ENCODE measurements around the gene LARP1. TPM values are rescaled to one million over a fixed set of nuclear protein-coding genes. Genes with fewer than 3 reads are reported as not detected.
"Not testable (repeated sequence)": the region's sequence is repeated elsewhere in the genome, so short reads cannot be mapped to it uniquely, and the experiment has no call there.

LARP1 gene
- total and polyA plus RNA-seq, 4 experiments from 2014 or later, result 6.0 to 159 (median 90.3) TPM

DNA sequence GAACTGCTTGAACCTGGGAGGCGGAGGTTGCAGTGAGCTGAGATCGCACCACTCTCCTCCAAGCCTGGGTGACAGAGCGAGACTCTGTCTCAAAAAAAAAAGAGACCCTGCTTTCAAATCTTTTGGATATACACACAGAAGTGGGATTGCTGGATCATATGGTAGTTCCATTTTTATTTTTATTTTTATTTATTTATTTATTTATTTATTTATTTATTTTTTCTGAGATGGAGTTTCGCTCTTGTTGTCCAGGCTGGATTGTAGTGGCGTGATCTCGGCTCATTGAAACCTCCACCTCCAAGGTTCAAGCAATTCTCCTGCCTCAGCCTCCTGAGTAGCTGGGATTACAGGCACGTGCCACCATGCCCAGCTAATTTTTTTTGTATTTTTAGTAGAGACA, 19.8 kb upstream of the LARP1 start:
- H3K4me3 ChIP-seq (ENCODE audit: low read length in 2 of 2); H3K36me3 ChIP-seq (ENCODE audit: insufficient read depth, low read length); H3K9me3 Mint-ChIP-seq; H3K4me1 ChIP-seq (ENCODE audit: insufficient read depth, low read length); H3K4me3 Mint-ChIP-seq; POLR2A ChIA-PET (ENCODE audit: partially characterized antibody); CTCF ChIA-PET (ENCODE audit: partially characterized antibody); H3K36me3 Mint-ChIP-seq; H3K27ac Mint-ChIP-seq; H3K9me3 ChIP-seq (ENCODE audit: control insufficient read depth in 1 of 2, low read length in 2 of 2); H3K4me1 Mint-ChIP-seq; H3K27me3 ChIP-seq (ENCODE audit: insufficient read depth, low read length); H3K27me3 Mint-ChIP-seq; intact Hi-C loops (cut with micrococcal nuclease); H3K27ac ChIP-seq (ENCODE audit: low read depth, low read length); DNase-seq: not testable (repeated sequence)

DNA sequence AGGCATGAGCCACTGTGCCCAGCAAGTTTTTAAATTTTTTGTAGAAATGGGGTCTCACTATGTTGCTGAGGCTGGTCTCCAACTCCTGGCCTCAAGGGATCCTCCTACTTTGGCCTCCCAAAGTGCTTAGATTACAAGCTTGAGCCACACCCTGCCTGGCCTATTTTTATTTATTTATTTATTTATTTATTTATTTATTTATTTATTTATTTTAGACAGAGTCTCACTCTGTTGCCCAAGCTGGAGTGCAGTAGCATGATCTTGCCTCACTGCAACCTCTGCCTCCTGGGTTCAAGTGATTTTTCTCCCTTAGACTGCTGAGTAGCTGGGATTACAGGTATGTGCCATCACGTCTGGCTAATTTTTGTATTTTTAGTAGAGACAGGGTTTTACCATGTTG, 18.8 kb upstream of the LARP1 start:
- H3K9me3 ChIP-seq (ENCODE audit: control insufficient read depth in 1 of 2, low read length in 2 of 2); H3K4me1 ChIP-seq (ENCODE audit: insufficient read depth, low read length); H3K4me3 Mint-ChIP-seq; H3K36me3 Mint-ChIP-seq; H3K36me3 ChIP-seq (ENCODE audit: insufficient read depth, low read length); H3K27me3 ChIP-seq (ENCODE audit: insufficient read depth, low read length); POLR2A ChIA-PET (ENCODE audit: partially characterized antibody); CTCF ChIA-PET (ENCODE audit: partially characterized antibody); intact Hi-C loops (cut with micrococcal nuclease); H3K27me3 Mint-ChIP-seq; H3K27ac Mint-ChIP-seq; DNase-seq; H3K27ac ChIP-seq (ENCODE audit: low read depth, low read length); H3K4me1 Mint-ChIP-seq; H3K4me3 ChIP-seq (ENCODE audit: low read length in 2 of 2); H3K9me3 Mint-ChIP-seq: not testable (repeated sequence)

DNA sequence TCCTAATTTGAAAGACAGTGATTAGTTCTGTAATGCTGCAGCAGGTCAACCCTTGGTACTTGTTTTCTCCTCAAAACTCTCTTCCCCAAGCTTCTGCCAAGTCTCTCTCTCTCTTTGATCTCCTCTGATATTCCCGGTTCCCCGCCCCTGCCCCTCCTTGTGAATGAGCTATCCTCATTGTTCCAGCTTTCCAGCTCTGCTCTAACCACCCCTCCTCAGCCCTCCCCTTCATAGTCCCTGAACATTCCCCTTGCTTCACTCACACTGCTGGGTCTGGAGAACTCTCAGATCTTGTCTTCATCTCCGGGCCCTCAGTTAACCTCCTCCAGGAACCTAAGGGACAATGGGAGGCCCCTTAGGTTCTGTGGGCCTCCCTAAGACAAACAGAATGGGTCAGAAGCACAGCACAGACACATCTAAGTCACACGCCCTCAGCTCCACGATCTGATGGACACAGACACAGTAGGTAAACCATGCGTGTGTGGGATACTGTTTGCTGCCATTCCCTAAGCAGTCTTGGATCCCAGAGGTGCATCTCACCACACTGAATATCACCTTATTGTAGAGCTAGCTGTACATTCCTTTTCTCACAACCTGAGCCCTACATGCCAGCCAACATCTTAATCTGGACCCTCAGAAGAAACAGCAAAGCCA, 17.4 kb upstream of the LARP1 start:
- Histone ChIP-seq H3K27me3 (ENCODE audit: insufficient read depth, low read length) (no peaks in the 10 kb centered on the region), H3K27ac (ENCODE audit: low read depth, low read length) (no peak overlapping the region), H3K4me1 (ENCODE audit: insufficient read depth, low read length) (no peaks in the 10 kb centered on the region), H3K9me3 (ENCODE audit: control insufficient read depth in 1 of 2, low read length in 2 of 2) (no peaks in the 10 kb centered on the region), H3K36me3 (ENCODE audit: insufficient read depth, low read length) (no peaks in the 10 kb centered on the region), H3K4me3 (ENCODE audit: low read length in 2 of 2) (no peak overlapping the region)
- ChIA-PET CTCF (ENCODE audit: partially characterized antibody) (no interaction called here), POLR2A (ENCODE audit: partially characterized antibody) (no interaction called here)
- no peak overlapping the region for H3K27ac Mint-ChIP-seq
- H3K9me3 Mint-ChIP-seq, result no peaks in the 10 kb centered on the region
- H3K4me1 Mint-ChIP-seq, result no peaks in the 10 kb centered on the region
- peaks cover 0 to 1% of the 10 kb centered on the region in 2 donors for H3K27me3 Mint-ChIP-seq
- no peaks in the 10 kb centered on the region for H3K36me3 Mint-ChIP-seq
- no peak overlapping the region for H3K4me3 Mint-ChIP-seq
- no peak for DNase-seq
- intact Hi-C loops (cut with micrococcal nuclease), result no loop called here

DNA sequence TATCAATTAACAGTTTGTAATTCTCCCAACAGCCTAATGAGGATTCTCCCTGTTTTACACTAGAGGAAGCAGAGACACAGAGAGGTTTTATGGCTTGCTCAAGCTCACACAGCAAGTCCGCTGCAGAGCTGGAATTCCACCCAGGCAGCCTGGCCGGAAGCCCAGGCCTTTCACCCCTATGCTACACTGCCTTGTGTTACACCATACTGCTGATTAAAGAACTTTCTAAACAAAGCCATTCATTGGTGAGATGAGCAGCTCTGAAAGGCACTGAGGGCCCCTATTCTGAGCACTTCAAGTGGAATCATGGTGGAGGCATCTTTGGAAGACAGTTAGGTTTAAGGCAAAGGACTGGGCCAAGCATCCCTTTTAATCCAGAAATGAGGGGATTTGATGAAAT, 14.7 kb upstream of the LARP1 start:
- H3K27ac Mint-ChIP-seq, result no peak overlapping the region

DNA sequence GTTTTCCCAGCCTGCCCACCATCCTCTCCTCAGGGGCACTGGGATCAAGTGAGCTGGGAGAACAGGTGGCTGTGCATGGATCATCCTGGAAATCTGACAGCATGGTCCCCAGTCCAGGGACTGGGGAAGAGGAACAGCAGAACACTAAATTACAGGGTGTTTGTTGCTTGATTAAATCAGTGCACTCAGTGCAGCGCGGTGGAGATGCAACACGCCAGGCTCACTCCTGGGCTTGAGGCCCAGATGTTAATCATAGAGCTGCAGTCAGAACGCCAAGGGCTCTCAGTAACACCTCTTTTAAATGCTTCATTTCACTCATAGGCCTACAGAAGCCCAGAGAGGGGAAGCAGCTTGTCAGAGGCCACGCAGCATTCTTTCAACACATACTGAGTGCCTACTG, 14.2 kb upstream of the LARP1 start:
- Mint-ChIP-seq H3K4me1 (no peaks in the 10 kb centered on the region), H3K27me3 (peaks cover 0 to 1% of the 10 kb centered on the region in 2 donors), H3K36me3 (no peaks in the 10 kb centered on the region), H3K27ac (no peak overlapping the region), H3K9me3 (no peaks in the 10 kb centered on the region), H3K4me3 (no peak overlapping the region)
- ChIA-PET POLR2A (ENCODE audit: partially characterized antibody) (no interaction called here), CTCF (ENCODE audit: partially characterized antibody) (interaction anchor here (1.0 to 1.2 kb wide), 2 partner anchors 27 to 91 kb away, joined by 3 to 4 read pairs; no protein-coding TSS in a partner anchor)
- Histone ChIP-seq H3K9me3 (ENCODE audit: control insufficient read depth in 1 of 2, low read length in 2 of 2) (no peaks in the 10 kb centered on the region), H3K4me1 (ENCODE audit: insufficient read depth, low read length) (no peaks in the 10 kb centered on the region), H3K27ac (ENCODE audit: low read depth, low read length) (no peak overlapping the region), H3K36me3 (ENCODE audit: insufficient read depth, low read length) (no peaks in the 10 kb centered on the region), H3K4me3 (ENCODE audit: low read length in 2 of 2) (no peak overlapping the region), H3K27me3 (ENCODE audit: insufficient read depth, low read length) (no peaks in the 10 kb centered on the region)
- DNase-seq, result no peak
- intact Hi-C loops (cut with micrococcal nuclease), result no loop called here

More for the DNA sequence above, 14.7 kb upstream of the LARP1 start:
- H3K9me3 Mint-ChIP-seq, result no peaks in the 10 kb centered on the region
- Histone ChIP-seq H3K9me3 (ENCODE audit: control insufficient read depth in 1 of 2, low read length in 2 of 2) (no peaks in the 10 kb centered on the region), H3K36me3 (ENCODE audit: insufficient read depth, low read length) (no peaks in the 10 kb centered on the region), H3K4me1 (ENCODE audit: insufficient read depth, low read length) (no peaks in the 10 kb centered on the region), H3K27ac (ENCODE audit: low read depth, low read length) (no peak overlapping the region), H3K27me3 (ENCODE audit: insufficient read depth, low read length) (no peaks in the 10 kb centered on the region), H3K4me3 (ENCODE audit: low read length in 2 of 2) (no peak overlapping the region)
- no peak for DNase-seq
- no peak overlapping the region for H3K4me3 Mint-ChIP-seq
- H3K36me3 Mint-ChIP-seq, result no peaks in the 10 kb centered on the region
- intact Hi-C loops (cut with micrococcal nuclease), result no loop called here
- POLR2A ChIA-PET (ENCODE audit: partially characterized antibody), result no interaction called here
- CTCF ChIA-PET (ENCODE audit: partially characterized antibody), result interaction anchor here (0.7 to 1.2 kb wide), 3 partner anchors 27 to 90 kb away, joined by 3 to 4 read pairs (median 3); no protein-coding TSS in a partner anchor
- H3K4me1 Mint-ChIP-seq, result no peaks in the 10 kb centered on the region
- H3K27me3 Mint-ChIP-seq, result peaks cover 0 to 1% of the 10 kb centered on the region in 2 donors

DNA sequence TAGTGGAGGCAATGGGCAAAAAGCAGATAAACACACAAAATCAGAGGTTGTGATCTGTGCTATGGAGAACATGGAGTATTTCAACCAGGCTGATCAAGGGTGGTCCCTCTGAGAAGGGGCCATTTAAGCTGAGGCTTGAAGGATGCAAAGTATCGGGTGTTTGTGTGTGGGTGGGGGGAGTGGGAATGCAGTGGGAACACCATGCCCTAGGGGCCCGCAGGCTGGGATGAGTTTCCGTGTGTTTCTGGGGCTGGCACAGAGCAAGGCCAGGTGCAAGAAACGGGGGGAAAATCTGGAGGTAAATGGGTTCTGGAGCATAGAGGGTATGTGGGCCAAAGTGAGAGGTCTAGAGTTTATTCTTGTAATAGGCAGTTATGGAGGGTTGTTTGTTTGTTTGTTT, 13.8 kb upstream of the LARP1 start:
- H3K27me3 Mint-ChIP-seq, result peaks cover 0 to 1% of the 10 kb centered on the region in 2 donors
- no peaks in the 10 kb centered on the region for H3K9me3 ChIP-seq (ENCODE audit: control insufficient read depth in 1 of 2, low read length in 2 of 2)
- DNase-seq, result no peak
- POLR2A ChIA-PET (ENCODE audit: partially characterized antibody), result no interaction called here
- H3K36me3 ChIP-seq (ENCODE audit: insufficient read depth, low read length), result no peaks in the 10 kb centered on the region
- no peaks in the 10 kb centered on the region for H3K36me3 Mint-ChIP-seq
- H3K27ac ChIP-seq (ENCODE audit: low read depth, low read length), result no peak overlapping the region
- peak overlapping the region in 1 of 7 donors; percentile 5 for H3K27ac Mint-ChIP-seq
- H3K9me3 Mint-ChIP-seq, result no peaks in the 10 kb centered on the region
- H3K4me1 Mint-ChIP-seq, result no peaks in the 10 kb centered on the region
- no peaks in the 10 kb centered on the region for H3K27me3 ChIP-seq (ENCODE audit: insufficient read depth, low read length)
- H3K4me1 ChIP-seq (ENCODE audit: insufficient read depth, low read length), result no peaks in the 10 kb centered on the region
- no peak overlapping the region for H3K4me3 Mint-ChIP-seq
- CTCF ChIA-PET (ENCODE audit: partially characterized antibody), result interaction anchor here (1.2 kb wide), 1 partner anchor 26 kb away, joined by 4 read pairs; no protein-coding TSS in a partner anchor
- intact Hi-C loops (cut with micrococcal nuclease), result no loop called here
- no peak overlapping the region for H3K4me3 ChIP-seq (ENCODE audit: low read length in 2 of 2)

DNA sequence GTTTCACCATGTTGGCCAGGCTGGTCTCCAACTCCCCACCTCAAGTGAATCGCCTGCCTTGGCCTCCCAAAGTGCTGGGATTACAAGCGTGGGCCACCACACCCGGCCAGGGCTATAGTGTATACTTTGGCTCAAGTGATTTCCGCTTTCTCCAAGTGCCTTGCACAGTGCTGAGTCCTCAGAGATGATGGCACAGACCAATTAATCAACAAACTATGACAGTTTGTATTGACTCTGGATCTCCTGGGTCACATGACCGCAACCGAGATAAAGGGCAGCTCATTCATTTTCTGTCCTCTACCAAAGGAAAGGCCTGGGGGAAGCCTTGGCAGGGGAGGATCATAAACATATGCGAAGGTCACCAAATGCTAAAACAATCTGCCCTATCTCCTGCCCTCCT, 11.4 kb upstream of the LARP1 start:
- intact Hi-C loops (cut with micrococcal nuclease), result no loop called here
- Mint-ChIP-seq H3K9me3 (no peaks in the 10 kb centered on the region), H3K36me3 (no peaks in the 10 kb centered on the region), H3K27ac (no peak overlapping the region), H3K27me3 (no peaks in the 10 kb centered on the region), H3K4me1 (no peaks in the 10 kb centered on the region), H3K4me3 (no peak overlapping the region)
- Histone ChIP-seq H3K4me1 (ENCODE audit: insufficient read depth, low read length) (no peaks in the 10 kb centered on the region), H3K36me3 (ENCODE audit: insufficient read depth, low read length) (no peaks in the 10 kb centered on the region), H3K27ac (ENCODE audit: low read depth, low read length) (no peak overlapping the region), H3K27me3 (ENCODE audit: insufficient read depth, low read length) (no peaks in the 10 kb centered on the region), H3K9me3 (ENCODE audit: control insufficient read depth in 1 of 2, low read length in 2 of 2) (no peaks in the 10 kb centered on the region), H3K4me3 (ENCODE audit: low read length in 2 of 2) (no peak overlapping the region)
- ChIA-PET CTCF (ENCODE audit: partially characterized antibody) (no interaction called here), POLR2A (ENCODE audit: partially characterized antibody) (no interaction called here)
- no peak for DNase-seq

DNA sequence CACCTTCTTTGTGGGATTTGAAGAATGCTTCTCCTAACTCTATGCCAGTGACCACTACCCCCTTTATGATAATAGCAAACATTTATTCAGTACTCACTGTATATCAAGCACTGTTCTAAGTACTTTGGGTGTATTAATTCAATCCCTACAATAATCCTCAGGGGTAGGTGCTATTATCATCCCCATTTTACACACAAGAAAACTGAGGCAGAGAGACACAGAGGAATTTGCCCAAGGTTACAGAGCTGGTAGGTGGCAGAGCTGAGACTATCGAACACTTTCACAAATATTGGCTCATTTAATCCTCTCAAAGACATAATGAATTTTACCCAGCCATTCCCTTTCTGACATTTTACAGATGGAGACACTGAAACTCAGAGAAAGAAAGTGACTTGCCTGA, 9.8 kb upstream of the LARP1 start:
- Mint-ChIP-seq H3K36me3 (no peaks in the 10 kb centered on the region), H3K9me3 (no peaks in the 10 kb centered on the region), H3K27ac (no peak overlapping the region), H3K4me3 (no peak overlapping the region), H3K27me3 (no peaks in the 10 kb centered on the region), H3K4me1 (no peaks in the 10 kb centered on the region)
- no peak overlapping the region for H3K4me3 ChIP-seq (ENCODE audit: low read length in 2 of 2)
- no peaks in the 10 kb centered on the region for H3K27me3 ChIP-seq (ENCODE audit: insufficient read depth, low read length)
- no peaks in the 10 kb centered on the region for H3K9me3 ChIP-seq (ENCODE audit: control insufficient read depth in 1 of 2, low read length in 2 of 2)
- DNase-seq, result no peak
- H3K4me1 ChIP-seq (ENCODE audit: insufficient read depth, low read length), result no peaks in the 10 kb centered on the region
- ChIA-PET POLR2A (ENCODE audit: partially characterized antibody) (no interaction called here), CTCF (ENCODE audit: partially characterized antibody) (no interaction called here)
- no peaks in the 10 kb centered on the region for H3K36me3 ChIP-seq (ENCODE audit: insufficient read depth, low read length)
- intact Hi-C loops (cut with micrococcal nuclease), result no loop called here
- no peak overlapping the region for H3K27ac ChIP-seq (ENCODE audit: low read depth, low read length)

Measured in CD4-positive, alpha-beta memory T cell (primary cell).